Smooth muscle cell (in vitro differentiated cells): ENCODE results near the gene UCN. TPM values are rescaled to one million over a fixed set of nuclear protein-coding genes. Genes with fewer than 3 reads are reported as not detected.

Source experiments
- DNase-seq: peaks from one replicate; lab custom pipeline; 2025; ENCODE audit not compliant: unreplicated experiment; lab: John Stamatoyannopoulos, UW
- H2AFZ ChIP-seq: fragments of 200-600 bp; sonication (generic); 2 replicates; pipeline ENCODE4 v1.6.0; 2016; ENCODE audit warnings: antibody characterized with exemption, low read depth, mild to moderate bottlenecking
- H3F3A ChIP-seq: fragments of 200-600 bp; sonication (generic); 2 replicates; pipeline ENCODE4 v1.6.0; 2017; ENCODE audit warnings: antibody characterized with exemption, low read depth
- H3K27ac ChIP-seq: fragments of 200-600 bp; sonication (generic); 2 replicates; pipeline ENCODE4 v1.5.1; 2016; ENCODE audit warnings: low read depth, mild to moderate bottlenecking
- H3K27me3 ChIP-seq: fragments of 200-600 bp; sonication (generic); 2 replicates; pipeline ENCODE4 v1.6.1; 2016; ENCODE audit warnings: low read depth, mild to moderate bottlenecking
- H3K36me3 ChIP-seq: fragments of 200-600 bp; sonication (generic); 2 replicates; pipeline ENCODE4 v1.5.1; 2016; ENCODE audit warnings: low read depth
- H3K4me1 ChIP-seq: fragments of 200-600 bp; sonication (generic); 2 replicates; pipeline ENCODE4 v1.5.1; 2016; ENCODE audit warnings: low read depth
- H3K4me2 ChIP-seq: fragments of 200-600 bp; sonication (generic); 2 replicates; pipeline ENCODE4 v1.6.0; 2016; ENCODE audit warnings: mild to moderate bottlenecking
- H3K4me3 ChIP-seq: fragments of 200-600 bp; sonication (generic); 2 replicates; pipeline ENCODE4 v1.5.1; 2016; ENCODE audit warnings: mild to moderate bottlenecking
- H3K79me2 ChIP-seq: fragments of 200-600 bp; sonication (generic); 2 replicates; pipeline ENCODE4 v1.6.0; 2016; ENCODE audit warnings: low read depth, mild to moderate bottlenecking
- H3K9ac ChIP-seq: fragments of 200-600 bp; sonication (generic); 2 replicates; pipeline ENCODE4 v1.6.0; 2016; ENCODE audit warnings: low read depth
- H3K9me3 ChIP-seq: fragments of 200-600 bp; sonication (generic); replicated peaks from 2 replicates; pipeline ENCODE4 v1.5.1; 2016; ENCODE audit warnings: low read depth
- H4K20me1 ChIP-seq: fragments of 200-600 bp; sonication (generic); 2 replicates; pipeline ENCODE4 v1.6.0; 2016; ENCODE audit warnings: low read depth
- CTCF ChIP-seq: fragments of 200-600 bp; sonication (generic); IDR thresholded peaks from 2 replicates; pipeline ENCODE4 v1.5.1; 2017; ENCODE audit warnings: borderline replicate concordance, mild to moderate bottlenecking, antibody characterized with exemption; ENCODE audit not compliant: insufficient read depth, poor library complexity, severe bottlenecking
- WGBS: methylation state at CpG from one replicate; pipeline ENCODE4 v1.1.7; 2016; ENCODE audit warnings: low lambda C conversion rate; 5-methylcytosine and 5-hydroxymethylcytosine counted together
- polyA plus RNA-seq: library from polyadenylated mRNA; unstranded; fragments of >200 nt; fragmentation: Nextera tagmentation; extraction: Ambion mirVana; gene quantifications from 2 replicates; pipeline ENCODE4 v1.2.1, GENCODE V29; 2016
- total RNA-seq: library from RNA; depleted of rRNA; stranded (reverse); fragments of >200 nt; gene quantifications from 2 replicates; pipeline ENCODE4 v1.2.3, GENCODE V29; 2014

Gene UCN
- total and polyA plus RNA-seq, 2 experiments from 2014 or later, result 0.36 to 3.6 TPM

- H3K36me3 ChIP-seq, result no peaks in the 10 kb centered on the region
- H3K9ac ChIP-seq, result no peak overlapping the region
- no peak overlapping the region for H3K4me2 ChIP-seq
- H3F3A ChIP-seq, result no peaks in the 10 kb centered on the region
- peaks cover 44% of the 10 kb centered on the region for H3K27me3 ChIP-seq
- H3K4me1 ChIP-seq, result peaks cover 6% of the 10 kb centered on the region
- no peaks in the 10 kb centered on the region for H3K9me3 ChIP-seq
- no peak for DNase-seq
- peaks cover 41% of the 10 kb centered on the region for H4K20me1 ChIP-seq
- H2AFZ ChIP-seq, result no peak overlapping the region
- H3K4me3 ChIP-seq, result no peak overlapping the region
- no peak overlapping the region for H3K27ac ChIP-seq
- WGBS, result 97% methylated on average over 6 of the region's 6 CpGs
- no peaks in the 10 kb centered on the region for H3K79me2 ChIP-seq
- no peak for TF ChIP-seq CTCF
Observed at GRCh38 chr2:27309651-27310050, 1.4 kb upstream of the UCN start.

- Histone ChIP-seq H2AFZ (no peak overlapping the region), H3K4me1 (peaks cover 6% of the 10 kb centered on the region), H3F3A (no peaks in the 10 kb centered on the region), H3K4me3 (peak overlapping the region; percentile 2), H3K4me2 (peak overlapping the region; percentile 67), H3K36me3 (no peaks in the 10 kb centered on the region), H3K9ac (no peak overlapping the region), H3K27me3 (peaks cover 48% of the 10 kb centered on the region), H3K27ac (no peak overlapping the region), H3K79me2 (no peaks in the 10 kb centered on the region), H3K9me3 (no peaks in the 10 kb centered on the region), H4K20me1 (peaks cover 28% of the 10 kb centered on the region)
- 9% methylated on average over 64 of the region's 75 CpGs for WGBS
- no peak for DNase-seq
- TF ChIP-seq CTCF, result no peak
Observed at GRCh38 chr2:27307545-27308358, 493 bp downstream of the UCN start.

GRCh38 chr2:27307287-27307544 is 1.0 kb downstream of the UCN start:
- Histone ChIP-seq H3F3A (no peaks in the 10 kb centered on the region), H3K4me1 (peaks cover 6% of the 10 kb centered on the region), H3K4me3 (no peak overlapping the region), H3K27ac (no peak overlapping the region), H2AFZ (no peak overlapping the region), H3K36me3 (no peaks in the 10 kb centered on the region), H3K27me3 (peaks cover 48% of the 10 kb centered on the region), H4K20me1 (peaks cover 23% of the 10 kb centered on the region), H3K4me2 (no peak overlapping the region), H3K79me2 (no peaks in the 10 kb centered on the region), H3K9ac (no peak overlapping the region), H3K9me3 (no peaks in the 10 kb centered on the region)
- 30% methylated on average over 14 of the region's 14 CpGs for WGBS
- no peak for TF ChIP-seq CTCF
- no peak for DNase-seq
